HEK293 (cell line): Measurements from ENCODE around the gene NAGPA.

Source experiments
- CTCF ChIA-PET: fragments of 350-600 bp; formaldehyde crosslinking; extraction: SDS; loops from one replicate; lab custom pipeline; 2021; ENCODE audit warnings: antibody characterized with exemption; lab: Yijun Ruan, JAX
- POLR2A ChIA-PET: fragments of 300-600 bp; formaldehyde crosslinking; extraction: SDS; loops from one replicate; lab custom pipeline; 2020; ENCODE audit warnings: antibody characterized with exemption, inconsistent platforms; lab: Yijun Ruan, JAX
- H3K27ac ChIP-seq: fragments of 200-500 bp; sonication (Bioruptor generic); 2 replicates; pipeline ENCODE4 v1.5.1; 2014; ENCODE audit warnings: low read depth, low read length, control low read depth, inconsistent platforms; ENCODE audit errors: extremely low read depth
- H3K36me3 ChIP-seq, 2 experiments: fragments of 200-500 bp in 1 of 2; sonication (Bioruptor generic) in 1 of 2; 1 replicate in 1 of 2; 2 replicates in 1 of 2; pipeline ENCODE4 v1.5.1; 2014 to 2017; ENCODE audit warnings: inconsistent platforms in 2 of 2, low read length in 2 of 2; ENCODE audit not compliant: control insufficient read depth in 2 of 2, insufficient read depth in 1 of 2
- H3K4me1 ChIP-seq: fragments of 200-500 bp; sonication (Bioruptor generic); 2 replicates; pipeline ENCODE4 v1.5.1; 2014; ENCODE audit warnings: mild to moderate bottlenecking, low read length, inconsistent platforms; ENCODE audit not compliant: control insufficient read depth, insufficient read depth
- H3K4me3 ChIP-seq: 2 replicates; pipeline ENCODE4 v1.5.1; 2011; ENCODE audit warnings: low read depth, mild to moderate bottlenecking, control low read depth, low read length, moderate library complexity
- H3K9me3 ChIP-seq: fragments of 200-500 bp; sonication (Bioruptor generic); 2 replicates; pipeline ENCODE4 v1.5.1; 2014; ENCODE audit warnings: low read depth, low read length, inconsistent platforms; ENCODE audit not compliant: control insufficient read depth, insufficient read depth
- EGR2 ChIP-seq: fragments of 450-650 bp; formaldehyde crosslinking; IDR thresholded peaks from 2 replicates; pipeline ENCODE4 v1.5.1; 2016; ENCODE audit warnings: low read depth, missing biosample characterization, missing genetic modification characterization
- GLI2 ChIP-seq: fragments of 450-650 bp; formaldehyde crosslinking; IDR thresholded peaks from 2 replicates; pipeline ENCODE4; 2017; ENCODE audit warnings: missing biosample characterization, missing genetic modification characterization, low read depth, borderline replicate concordance
- MYNN ChIP-seq: fragments of 450-650 bp; formaldehyde crosslinking; IDR thresholded peaks from 2 replicates; pipeline ENCODE4 v1.5.1; 2016; ENCODE audit warnings: missing biosample characterization, missing genetic modification characterization, borderline replicate concordance
- PRDM2 ChIP-seq: fragments of 450-650 bp; formaldehyde crosslinking; IDR thresholded peaks from 2 replicates; pipeline ENCODE4 v1.5.1; 2016; ENCODE audit warnings: missing biosample characterization, missing genetic modification characterization, borderline replicate concordance
- WT1 ChIP-seq: fragments of 450-650 bp; formaldehyde crosslinking; IDR thresholded peaks from 2 replicates; pipeline ENCODE4 v1.5.1; 2016; ENCODE audit warnings: missing biosample characterization, missing genetic modification characterization
- YY2 ChIP-seq: fragments of 450-650 bp; formaldehyde crosslinking; IDR thresholded peaks from 2 replicates; pipeline ENCODE4 v1.5.1; 2016; ENCODE audit warnings: missing biosample characterization, missing genetic modification characterization
- ZBTB8A ChIP-seq: fragments of 450-650 bp; formaldehyde crosslinking; IDR thresholded peaks from 2 replicates; pipeline ENCODE4 v1.5.1; 2016; ENCODE audit warnings: missing biosample characterization, missing genetic modification characterization
- ZNF146 ChIP-seq: fragments of 450-650 bp; formaldehyde crosslinking; IDR thresholded peaks from 2 replicates; pipeline ENCODE4 v1.5.1; 2016; ENCODE audit warnings: missing biosample characterization, missing genetic modification characterization
- ZNF169 ChIP-seq: fragments of 450-650 bp; formaldehyde crosslinking; IDR thresholded peaks from 2 replicates; pipeline ENCODE4 v1.5.1; 2016; ENCODE audit warnings: missing biosample characterization, missing genetic modification characterization
- ZNF202 ChIP-seq: fragments of 450-650 bp; formaldehyde crosslinking; IDR thresholded peaks from 2 replicates; pipeline ENCODE4 v1.5.1; 2016; ENCODE audit warnings: missing biosample characterization, missing genetic modification characterization, borderline replicate concordance
- ZNF223 ChIP-seq: fragments of 450-650 bp; formaldehyde crosslinking; IDR thresholded peaks from 2 replicates; pipeline ENCODE4 v1.5.1; 2016; ENCODE audit warnings: missing biosample characterization, missing genetic modification characterization
- ZNF274 ChIP-seq, 2 experiments: fragments of 200-500 bp in 1 of 2; fragments of 450-650 bp in 1 of 2; sonication (Bioruptor generic) in 1 of 2; formaldehyde crosslinking in 1 of 2; IDR thresholded peaks; 2 replicates each; pipeline versions ENCODE4 v1.5.1 to v1.6.1; 2014 to 2016; ENCODE audit warnings: borderline replicate concordance in 1 of 2, inconsistent platforms in 1 of 2, low read length in 1 of 2, missing biosample characterization in 1 of 2, missing genetic modification characterization in 1 of 2
- ZNF449 ChIP-seq: fragments of 450-650 bp; formaldehyde crosslinking; IDR thresholded peaks from 2 replicates; pipeline ENCODE4 v1.5.1; 2017; ENCODE audit warnings: missing biosample characterization, mild to moderate bottlenecking, missing genetic modification characterization, moderate library complexity
- ZNF623 ChIP-seq: fragments of 450-650 bp; formaldehyde crosslinking; IDR thresholded peaks from 2 replicates; pipeline ENCODE4 v1.5.1; 2016; ENCODE audit warnings: missing biosample characterization, missing genetic modification characterization
- ZNF677 ChIP-seq: fragments of 450-650 bp; IDR thresholded peaks from 2 replicates; pipeline ENCODE4 v1.5.0; 2018; ENCODE audit warnings: missing biosample characterization, mild to moderate bottlenecking, missing genetic modification characterization, moderate library complexity
- ZNF701 ChIP-seq: fragments of 450-650 bp; formaldehyde crosslinking; IDR thresholded peaks from 2 replicates; pipeline ENCODE4 v1.5.1; 2016; ENCODE audit warnings: missing biosample characterization, missing genetic modification characterization
- ZSCAN16 ChIP-seq: fragments of 450-650 bp; formaldehyde crosslinking; IDR thresholded peaks from 2 replicates; pipeline ENCODE4 v1.5.1; 2016; ENCODE audit warnings: missing biosample characterization, missing genetic modification characterization
- ZSCAN5A ChIP-seq: fragments of 450-650 bp; formaldehyde crosslinking; IDR thresholded peaks from 2 replicates; pipeline ENCODE4 v1.5.1; 2016; ENCODE audit warnings: missing biosample characterization, missing genetic modification characterization
- TF ChIP-seq, protein P1 (sequence below): fragments of 450-650 bp; formaldehyde crosslinking; IDR thresholded peaks from 2 replicates; pipeline ENCODE4 v1.5.1; 2017; ENCODE audit warnings: missing biosample characterization, missing genetic modification characterization
- TF ChIP-seq, protein P2 (sequence below): fragments of 450-650 bp; formaldehyde crosslinking; IDR thresholded peaks from 2 replicates; pipeline ENCODE4 v1.5.1; 2016; ENCODE audit warnings: missing biosample characterization, missing genetic modification characterization
- TF ChIP-seq, protein P3 (sequence below): fragments of 450-650 bp; formaldehyde crosslinking; IDR thresholded peaks from 2 replicates; pipeline ENCODE4 v1.5.1; 2016; ENCODE audit warnings: missing biosample characterization, missing genetic modification characterization
- TF ChIP-seq, protein P4 (sequence below): fragments of 450-650 bp; formaldehyde crosslinking; IDR thresholded peaks from 2 replicates; pipeline ENCODE4 v1.5.1; 2016; ENCODE audit warnings: missing biosample characterization, missing genetic modification characterization

NAGPA gene

DNA sequence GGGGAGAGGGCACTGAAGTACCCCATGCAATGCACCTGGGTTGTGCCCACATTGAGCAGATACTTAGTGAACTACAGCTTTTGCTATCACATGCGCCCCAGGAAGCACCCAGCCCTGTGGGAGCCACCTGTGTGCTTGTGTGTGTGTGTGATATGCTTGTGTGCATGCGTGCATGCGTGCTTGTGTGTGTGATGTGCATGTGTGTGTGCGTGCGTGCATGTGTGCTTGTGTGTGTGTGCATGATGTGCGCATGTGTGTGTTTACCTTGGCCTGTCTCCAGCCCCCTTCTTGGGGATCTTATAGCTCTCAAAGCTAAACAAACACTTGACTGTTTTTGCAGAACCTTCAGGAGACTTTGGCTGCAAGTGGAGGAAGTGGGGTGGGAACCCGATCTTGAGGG lies 31.2 kb upstream of the NAGPA start:
- Histone ChIP-seq H3K4me3 (no peak overlapping the region), H3K27ac (no peak overlapping the region), H3K4me1 (peaks cover 14% of the 10 kb centered on the region), H3K9me3 (no peaks in the 10 kb centered on the region), H3K36me3 (no peaks in the 10 kb centered on the region)
- CTCF ChIA-PET: interaction anchor here (0.6 to 1.2 kb wide), 3 partner anchors 10 to 547 kb away, joined by 3 read pairs; no protein-coding TSS in a partner anchor
- POLR2A ChIA-PET: no interaction called here
- TF ChIP-seq, protein P1, sequence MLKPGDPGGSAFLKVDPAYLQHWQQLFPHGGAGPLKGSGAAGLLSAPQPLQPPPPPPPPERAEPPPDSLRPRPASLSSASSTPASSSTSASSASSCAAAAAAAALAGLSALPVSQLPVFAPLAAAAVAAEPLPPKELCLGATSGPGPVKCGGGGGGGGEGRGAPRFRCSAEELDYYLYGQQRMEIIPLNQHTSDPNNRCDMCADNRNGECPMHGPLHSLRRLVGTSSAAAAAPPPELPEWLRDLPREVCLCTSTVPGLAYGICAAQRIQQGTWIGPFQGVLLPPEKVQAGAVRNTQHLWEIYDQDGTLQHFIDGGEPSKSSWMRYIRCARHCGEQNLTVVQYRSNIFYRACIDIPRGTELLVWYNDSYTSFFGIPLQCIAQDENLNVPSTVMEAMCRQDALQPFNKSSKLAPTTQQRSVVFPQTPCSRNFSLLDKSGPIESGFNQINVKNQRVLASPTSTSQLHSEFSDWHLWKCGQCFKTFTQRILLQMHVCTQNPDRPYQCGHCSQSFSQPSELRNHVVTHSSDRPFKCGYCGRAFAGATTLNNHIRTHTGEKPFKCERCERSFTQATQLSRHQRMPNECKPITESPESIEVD (tag by site-specific recombination): no peak
- no peak for TF ChIP-seq ZNF274 (IDR thresholded peaks at IDR 0.05; ENCODE audit: low read length)
- no peak for TF ChIP-seq ZNF274 (tag by site-specific recombination; IDR thresholded peaks at IDR 0.05; ENCODE audit: borderline replicate concordance)
- TF ChIP-seq, protein P2, sequence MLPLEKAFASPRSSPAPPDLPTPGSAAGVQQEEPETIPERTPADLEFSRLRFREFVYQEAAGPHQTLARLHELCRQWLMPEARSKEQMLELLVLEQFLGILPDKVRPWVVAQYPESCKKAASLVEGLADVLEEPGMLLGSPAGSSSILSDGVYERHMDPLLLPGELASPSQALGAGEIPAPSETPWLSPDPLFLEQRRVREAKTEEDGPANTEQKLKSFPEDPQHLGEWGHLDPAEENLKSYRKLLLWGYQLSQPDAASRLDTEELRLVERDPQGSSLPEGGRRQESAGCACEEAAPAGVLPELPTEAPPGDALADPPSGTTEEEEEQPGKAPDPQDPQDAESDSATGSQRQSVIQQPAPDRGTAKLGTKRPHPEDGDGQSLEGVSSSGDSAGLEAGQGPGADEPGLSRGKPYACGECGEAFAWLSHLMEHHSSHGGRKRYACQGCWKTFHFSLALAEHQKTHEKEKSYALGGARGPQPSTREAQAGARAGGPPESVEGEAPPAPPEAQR: no peak
- no peak for TF ChIP-seq EGR2 (tag by site-specific recombination)
- TF ChIP-seq ZNF623 (tag by site-specific recombination): no peak
- no peak for TF ChIP-seq ZNF223 (tag by site-specific recombination)
- TF ChIP-seq, protein P3, sequence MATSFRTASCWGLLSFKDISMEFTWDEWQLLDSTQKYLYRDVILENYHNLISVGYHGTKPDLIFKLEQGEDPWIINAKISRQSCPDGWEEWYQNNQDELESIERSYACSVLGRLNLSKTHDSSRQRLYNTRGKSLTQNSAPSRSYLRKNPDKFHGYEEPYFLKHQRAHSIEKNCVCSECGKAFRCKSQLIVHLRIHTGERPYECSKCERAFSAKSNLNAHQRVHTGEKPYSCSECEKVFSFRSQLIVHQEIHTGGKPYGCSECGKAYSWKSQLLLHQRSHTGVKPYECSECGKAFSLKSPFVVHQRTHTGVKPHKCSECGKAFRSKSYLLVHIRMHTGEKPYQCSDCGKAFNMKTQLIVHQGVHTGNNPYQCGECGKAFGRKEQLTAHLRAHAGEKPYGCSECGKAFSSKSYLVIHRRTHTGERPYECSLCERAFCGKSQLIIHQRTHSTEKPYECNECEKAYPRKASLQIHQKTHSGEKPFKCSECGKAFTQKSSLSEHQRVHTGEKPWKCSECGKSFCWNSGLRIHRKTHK (tag by site-specific recombination): no peak
- TF ChIP-seq ZSCAN16 (tag by site-specific recombination): peak; percentile 61; the same call in 1 of the 2 replicates
- no peak for TF ChIP-seq ZSCAN5A (tag by site-specific recombination)
- peak; percentile 80; the same call in 1 of the 2 replicates for TF ChIP-seq ZNF701 (tag by site-specific recombination)
- no peak for TF ChIP-seq ZNF169 (tag by site-specific recombination)
- TF ChIP-seq, protein P4, sequence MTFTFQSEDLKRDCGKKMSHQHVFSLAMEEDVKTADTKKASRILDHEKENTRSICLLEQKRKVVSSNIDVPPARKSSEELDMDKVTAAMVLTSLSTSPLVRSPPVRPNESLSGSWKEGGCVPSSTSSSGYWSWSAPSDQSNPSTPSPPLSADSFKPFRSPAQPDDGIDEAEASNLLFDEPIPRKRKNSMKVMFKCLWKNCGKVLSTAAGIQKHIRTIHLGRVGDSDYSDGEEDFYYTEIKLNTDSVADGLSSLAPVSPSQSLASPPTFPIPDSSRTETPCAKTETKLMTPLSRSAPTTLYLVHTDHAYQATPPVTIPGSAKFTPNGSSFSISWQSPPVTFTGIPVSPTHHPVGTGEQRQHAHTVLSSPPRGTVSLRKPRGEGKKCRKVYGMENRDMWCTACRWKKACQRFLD (tag by site-specific recombination): no peak
- no peak for TF ChIP-seq MYNN
- TF ChIP-seq ZBTB8A (tag by site-specific recombination): 0 out of 2 replicates have a peak, but pooled peaks have one; percentile 8
- TF ChIP-seq WT1: no peak
- TF ChIP-seq YY2 (tag by site-specific recombination): peak; percentile 30; the same call in 1 of the 2 replicates
- TF ChIP-seq ZNF449 (tag by site-specific recombination): no peak
- TF ChIP-seq ZNF202 (tag by site-specific recombination): no peak
- no peak for TF ChIP-seq ZNF146 (tag by site-specific recombination)
- no peak for TF ChIP-seq PRDM2 (tag by site-specific recombination)
- TF ChIP-seq GLI2 (tag by site-specific recombination): no peak
- no peak for TF ChIP-seq ZNF677 (tag by site-specific recombination)
